ENCODE data around the gene BBS5.
"Not testable (repeated sequence)": the region's sequence is repeated elsewhere in the genome, so short reads cannot be mapped to it uniquely, and the experiment has no call there.

BBS5 gene

GRCh38 chr2:169509955-169510354 lies 30.7 kb downstream of the BBS5 start:
- H3K4me1 ChIP-seq (ENCODE audit: insufficient read depth, low read length), result peaks cover 9% of the 10 kb centered on the region; the same call in 1 of the 2 replicates
- no peaks in the 10 kb centered on the region for H3K36me3 ChIP-seq (ENCODE audit: insufficient read depth, low read length)
- H3K9me3 ChIP-seq (ENCODE audit: control insufficient read depth, insufficient read depth, low read length), result no peaks in the 10 kb centered on the region
- H3K9ac ChIP-seq (ENCODE audit: low read depth, low read length), result no peak overlapping the region

GRCh38 chr2:169510496-169510895 lies 31.2 kb downstream of the BBS5 start:
- Histone ChIP-seq H3K36me3 (ENCODE audit: insufficient read depth, low read length) (no peaks in the 10 kb centered on the region), H3K9ac (ENCODE audit: low read depth, low read length) (no peak overlapping the region), H3K9me3 (ENCODE audit: control insufficient read depth, insufficient read depth, low read length) (no peaks in the 10 kb centered on the region), H3K4me1 (ENCODE audit: insufficient read depth, low read length) (peaks cover 9% of the 10 kb centered on the region; the same call in 1 of the 2 replicates)

- no peaks in the 10 kb centered on the region for H3K36me3 ChIP-seq (ENCODE audit: insufficient read depth, low read length)
- H3K9ac ChIP-seq (ENCODE audit: low read depth, low read length), result no peak overlapping the region
- peaks cover 9% of the 10 kb centered on the region; the same call in 1 of the 2 replicates for H3K4me1 ChIP-seq (ENCODE audit: insufficient read depth, low read length)
- H3K9me3 ChIP-seq (ENCODE audit: control insufficient read depth, insufficient read depth, low read length), result no peaks in the 10 kb centered on the region
Observed at GRCh38 chr2:169511818-169512217, 32.5 kb downstream of the BBS5 start.

GRCh38 chr2:169512525-169512924 lies 33.2 kb downstream of the BBS5 start:
- H3K36me3 ChIP-seq (ENCODE audit: insufficient read depth, low read length), result no peaks in the 10 kb centered on the region; the same call in 1 of the 2 replicates
- H3K9ac ChIP-seq (ENCODE audit: low read depth, low read length), result no peak overlapping the region
- H3K4me1 ChIP-seq (ENCODE audit: insufficient read depth, low read length), result peaks cover 9% of the 10 kb centered on the region; the same call in 1 of the 2 replicates
- H3K9me3 ChIP-seq (ENCODE audit: control insufficient read depth, insufficient read depth, low read length), result no peaks in the 10 kb centered on the region

- Histone ChIP-seq H3K36me3 (ENCODE audit: insufficient read depth, low read length) (no peaks in the 10 kb centered on the region; the same call in 1 of the 2 replicates), H3K4me1 (ENCODE audit: insufficient read depth, low read length) (peaks cover 9% of the 10 kb centered on the region; the same call in 1 of the 2 replicates), H3K9ac (ENCODE audit: low read depth, low read length) (no peak overlapping the region), H3K9me3 (ENCODE audit: control insufficient read depth, insufficient read depth, low read length) (no peaks in the 10 kb centered on the region)
Observed at GRCh38 chr2:169513094-169513493, 33.8 kb downstream of the BBS5 start.

GRCh38 chr2:169513926-169514325 lies 34.6 kb downstream of the BBS5 start:
- Histone ChIP-seq H3K9ac (ENCODE audit: low read depth, low read length) (no peak overlapping the region), H3K9me3 (ENCODE audit: control insufficient read depth, insufficient read depth, low read length) (no peaks in the 10 kb centered on the region), H3K36me3 (ENCODE audit: insufficient read depth, low read length) (no peaks in the 10 kb centered on the region; the same call in 1 of the 2 replicates), H3K4me1 (ENCODE audit: insufficient read depth, low read length) (peaks cover 9% of the 10 kb centered on the region; the same call in 1 of the 2 replicates)

GRCh38 chr2:169514758-169515157 lies 35.5 kb downstream of the BBS5 start:
- not testable (repeated sequence) for H3K4me1 ChIP-seq (ENCODE audit: insufficient read depth, low read length); H3K36me3 ChIP-seq (ENCODE audit: insufficient read depth, low read length); H3K9me3 ChIP-seq (ENCODE audit: control insufficient read depth, insufficient read depth, low read length); H3K9ac ChIP-seq (ENCODE audit: low read depth, low read length)

- not testable (repeated sequence) for H3K9me3 ChIP-seq (ENCODE audit: control insufficient read depth, insufficient read depth, low read length); H3K9ac ChIP-seq (ENCODE audit: low read depth, low read length); H3K4me1 ChIP-seq (ENCODE audit: insufficient read depth, low read length); H3K36me3 ChIP-seq (ENCODE audit: insufficient read depth, low read length)
Observed at GRCh38 chr2:169516488-169516995, 37.2 kb downstream of the BBS5 start.

- no peaks in the 10 kb centered on the region for H3K4me1 ChIP-seq (ENCODE audit: insufficient read depth, low read length)
- no peak overlapping the region for H3K9ac ChIP-seq (ENCODE audit: low read depth, low read length)
- H3K9me3 ChIP-seq (ENCODE audit: control insufficient read depth, insufficient read depth, low read length), result no peaks in the 10 kb centered on the region
- H3K36me3 ChIP-seq (ENCODE audit: insufficient read depth, low read length), result no peaks in the 10 kb centered on the region; the same call in 1 of the 2 replicates
Observed at GRCh38 chr2:169520896-169521295, 41.6 kb downstream of the BBS5 start.

- no peak overlapping the region for H3K9ac ChIP-seq (ENCODE audit: low read depth, low read length)
- no peaks in the 10 kb centered on the region; the same call in 1 of the 2 replicates for H3K36me3 ChIP-seq (ENCODE audit: insufficient read depth, low read length)
- H3K4me1 ChIP-seq (ENCODE audit: insufficient read depth, low read length), result no peaks in the 10 kb centered on the region
- no peaks in the 10 kb centered on the region for H3K9me3 ChIP-seq (ENCODE audit: control insufficient read depth, insufficient read depth, low read length)
Observed at GRCh38 chr2:169523681-169524080, 44.4 kb downstream of the BBS5 start.

GRCh38 chr2:169525434-169525833 lies 46.1 kb downstream of the BBS5 start:
- Histone ChIP-seq H3K36me3 (ENCODE audit: insufficient read depth, low read length) (no peaks in the 10 kb centered on the region; the same call in 1 of the 2 replicates), H3K4me1 (ENCODE audit: insufficient read depth, low read length) (no peaks in the 10 kb centered on the region), H3K9ac (ENCODE audit: low read depth, low read length) (no peak overlapping the region), H3K9me3 (ENCODE audit: control insufficient read depth, insufficient read depth, low read length) (no peaks in the 10 kb centered on the region)

GRCh38 chr2:169526451-169526850 lies 47.2 kb downstream of the BBS5 start:
- Histone ChIP-seq H3K9me3 (ENCODE audit: control insufficient read depth, insufficient read depth, low read length) (no peaks in the 10 kb centered on the region), H3K9ac (ENCODE audit: low read depth, low read length) (no peak overlapping the region), H3K4me1 (ENCODE audit: insufficient read depth, low read length) (no peaks in the 10 kb centered on the region)

GRCh38 chr2:169528271-169528701 lies 49.0 kb downstream of the BBS5 start:
- H3K9me3 ChIP-seq (ENCODE audit: control insufficient read depth, insufficient read depth, low read length), result no peaks in the 10 kb centered on the region
- H3K36me3 ChIP-seq (ENCODE audit: insufficient read depth, low read length), result no peaks in the 10 kb centered on the region
- H3K4me1 ChIP-seq (ENCODE audit: insufficient read depth, low read length), result no peaks in the 10 kb centered on the region
- H3K9ac ChIP-seq (ENCODE audit: low read depth, low read length), result no peak overlapping the region

More at GRCh38 chr2:169526451-169526850, 47.2 kb downstream of the BBS5 start:
- no peaks in the 10 kb centered on the region for H3K36me3 ChIP-seq (ENCODE audit: insufficient read depth, low read length)

- H3K9ac ChIP-seq (ENCODE audit: low read depth, low read length); H3K36me3 ChIP-seq (ENCODE audit: insufficient read depth, low read length); H3K9me3 ChIP-seq (ENCODE audit: control insufficient read depth, insufficient read depth, low read length); H3K4me1 ChIP-seq (ENCODE audit: insufficient read depth, low read length): not testable (repeated sequence)
Observed at GRCh38 chr2:169539460-169539859, 60.2 kb downstream of the BBS5 start.

GRCh38 chr2:169540146-169540545 lies 60.9 kb downstream of the BBS5 start:
- Histone ChIP-seq H3K9me3 (ENCODE audit: control insufficient read depth, insufficient read depth, low read length) (no peaks in the 10 kb centered on the region), H3K9ac (ENCODE audit: low read depth, low read length) (no peak overlapping the region), H3K4me1 (ENCODE audit: insufficient read depth, low read length) (no peaks in the 10 kb centered on the region), H3K36me3 (ENCODE audit: insufficient read depth, low read length) (no peaks in the 10 kb centered on the region; the same call in 1 of the 2 replicates)

All from ES-I3 (cell line).